HG03571 (cell line): ENCODE results near the gene LRRC15.

Experiments used
- ATAC-seq: cut with Tn5 transposase; IDR thresholded peaks from one replicate; pipeline ENCODE4 v1.9.1; 2021; ENCODE audit not compliant: unreplicated experiment

The LRRC15 gene

GRCh38 chr3:194364652-194365434 lies 4.7 kb downstream of the LRRC15 start:
- no peak for ATAC-seq

GRCh38 chr3:194364314-194364651 lies 5.3 kb downstream of the LRRC15 start:
- ATAC-seq, result no peak

GRCh38 chr3:194360568-194360967 lies 9.0 kb downstream of the LRRC15 start:
- no peak for ATAC-seq

- no peak for ATAC-seq
Observed at GRCh38 chr3:194357681-194358080, 11.9 kb downstream of the LRRC15 start.

GRCh38 chr3:194355379-194355778 lies 14.2 kb downstream of the LRRC15 start:
- ATAC-seq, result no peak

- no peak for ATAC-seq
Observed at GRCh38 chr3:194354315-194354714, 15.2 kb downstream of the LRRC15 start.

GRCh38 chr3:194352667-194353246 lies 16.8 kb downstream of the LRRC15 start:
- ATAC-seq, result no peak

GRCh38 chr3:194351952-194352536 lies 17.5 kb downstream of the LRRC15 start:
- no peak for ATAC-seq

- ATAC-seq, result no peak
Observed at GRCh38 chr3:194351080-194351672, 18.4 kb downstream of the LRRC15 start, which contains the start of gene CPN2. Gene CPN2, minus strand, starts transcription at chr3:194351328. Its CDS starts 8,626 bp downstream, at chr3:194342702.

- no peak for ATAC-seq
Observed at GRCh38 chr3:194350726-194351071, 18.8 kb downstream of the LRRC15 start.

GRCh38 chr3:194348354-194348753 lies 21.2 kb downstream of the LRRC15 start:
- ATAC-seq, result no peak

GRCh38 chr3:194346621-194347020 lies 22.9 kb downstream of the LRRC15 start:
- no peak for ATAC-seq

GRCh38 chr3:194346035-194346434 lies 23.5 kb downstream of the LRRC15 start:
- no peak for ATAC-seq

- no peak for ATAC-seq
Observed at GRCh38 chr3:194344012-194344411, 25.5 kb downstream of the LRRC15 start.

- no peak for ATAC-seq
Observed at GRCh38 chr3:194343561-194343893, 26.0 kb downstream of the LRRC15 start.

- ATAC-seq, result no peak
Observed at GRCh38 chr3:194342861-194343560, 26.5 kb downstream of the LRRC15 start.

- ATAC-seq, result no peak
Observed at GRCh38 chr3:194340757-194341400, 28.7 kb downstream of the LRRC15 start.

GRCh38 chr3:194339840-194340239 lies 29.7 kb downstream of the LRRC15 start:
- ATAC-seq, result no peak

- ATAC-seq, result no peak
Observed at GRCh38 chr3:194339356-194339755, 30.2 kb downstream of the LRRC15 start.

GRCh38 chr3:194337965-194338753 lies 31.4 kb downstream of the LRRC15 start:
- no peak for ATAC-seq
